Naive B cell (primary cell): Measurements from ENCODE around the gene GLRA2. TPM values are rescaled to one million over a fixed set of nuclear protein-coding genes. Genes with fewer than 3 reads are reported as not detected.
A peak's percentile ranks its signal among the peaks of the same experiment; 100 is the strongest.
"Not testable (repeated sequence)": the region's sequence is repeated elsewhere in the genome, so short reads cannot be mapped to it uniquely, and the experiment has no call there.

Experiments
- ATAC-seq, 2 donors: fragments of 150-1000 bp; cut with Tn5 transposase; 2 replicates each; pipeline ENCODE4 v1.10.0; 2021; ENCODE audit warnings: low read depth in 2 of 2, mild to moderate bottlenecking in 2 of 2, moderate library complexity in 2 of 2
- DNase-seq: peaks from one replicate; pipeline ENCODE4 v3.0.0; 2022
- H3K27ac Mint-ChIP-seq, 6 donors: one replicate each; pipeline ENCODE4 v1.8.0; 2020 to 2022; ENCODE audit warnings: mild to moderate bottlenecking in 6 of 6, mixed read lengths in 6 of 6, moderate library complexity in 5 of 6, inconsistent platforms in 2 of 6
- H3K27me3 Mint-ChIP-seq, 3 donors: one replicate each; pipeline ENCODE4 v1.8.0; 2021 to 2022; ENCODE audit warnings: mixed read lengths in 3 of 3, mild to moderate bottlenecking in 1 of 3
- H3K36me3 Mint-ChIP-seq, 2 donors: one replicate each; pipeline ENCODE4 v1.8.0; 2020 to 2022; ENCODE audit warnings: mixed read lengths in 2 of 2, inconsistent platforms in 1 of 2, mild to moderate bottlenecking in 1 of 2
- H3K4me1 Mint-ChIP-seq, 3 donors: one replicate each; pipeline ENCODE4 v1.8.0; 2020 to 2022; ENCODE audit warnings: mixed read lengths in 3 of 3, inconsistent platforms in 1 of 3, mild to moderate bottlenecking in 1 of 3, moderate library complexity in 1 of 3
- H3K4me3 Mint-ChIP-seq, 8 donors: one replicate each; pipeline ENCODE4 v1.8.0; 2020 to 2022; ENCODE audit warnings: mild to moderate bottlenecking in 8 of 8, mixed read lengths in 8 of 8, moderate library complexity in 8 of 8, inconsistent platforms in 2 of 8
- H3K9me3 Mint-ChIP-seq, 7 donors: one replicate each; pipeline ENCODE4 v1.8.0; 2020 to 2022; ENCODE audit warnings: mixed read lengths in 7 of 7, mild to moderate bottlenecking in 5 of 7, inconsistent platforms in 2 of 7, moderate library complexity in 1 of 7
- polyA plus RNA-seq, 6 donors: library from polyadenylated mRNA; unstranded; fragments of 300-500 nt; fragmentation: Illumina TruSeq; gene quantifications; one replicate each; pipeline ENCODE4 v1.2.3, GENCODE V29; 2021; ENCODE audit warnings: low read depth in 6 of 6

Gene GLRA2
- polyA plus RNA-seq, 6 donors from 2014 or later: not detected

GRCh38 chrX:14616301-14616700 is 87.0 kb downstream of the GLRA2 start:
- no peaks in the 10 kb centered on the region for H3K4me1 Mint-ChIP-seq
- DNase-seq (no peak), ATAC-seq (no peak)
- no peak overlapping the region for H3K4me3 Mint-ChIP-seq
- peaks cover 0 to 14% (median 4%) of the 10 kb centered on the region in 7 donors for H3K9me3 Mint-ChIP-seq
- no peaks in the 10 kb centered on the region for H3K36me3 Mint-ChIP-seq
- no peak overlapping the region for H3K27ac Mint-ChIP-seq
- H3K27me3 Mint-ChIP-seq: peaks cover 0 to 6% (median 0%) of the 10 kb centered on the region in 3 donors

GRCh38 chrX:14616836-14617235 is 87.5 kb downstream of the GLRA2 start:
- no peaks in the 10 kb centered on the region for H3K36me3 Mint-ChIP-seq
- peaks cover 0 to 13% (median 3%) of the 10 kb centered on the region in 7 donors for H3K9me3 Mint-ChIP-seq
- no peak overlapping the region for H3K27ac Mint-ChIP-seq
- H3K4me1 Mint-ChIP-seq: no peaks in the 10 kb centered on the region
- no peak overlapping the region for H3K4me3 Mint-ChIP-seq
- DNase-seq: no peak
- no peak for ATAC-seq
- H3K27me3 Mint-ChIP-seq: peaks cover 0 to 6% (median 0%) of the 10 kb centered on the region in 3 donors

GRCh38 chrX:14618177-14618965 is 89.0 kb downstream of the GLRA2 start:
- Mint-ChIP-seq H3K4me3 (no peak overlapping the region), H3K4me1 (no peaks in the 10 kb centered on the region), H3K36me3 (no peaks in the 10 kb centered on the region), H3K27ac (no peak overlapping the region), H3K9me3 (peaks cover 0 to 11% (median 6%) of the 10 kb centered on the region in 7 donors), H3K27me3 (peaks cover 0 to 6% (median 0%) of the 10 kb centered on the region in 3 donors)
- no peak for DNase-seq
- no peak for ATAC-seq

GRCh38 chrX:14630733-14631132 is 101.4 kb downstream of the GLRA2 start:
- DNase-seq: no peak
- ATAC-seq: no peak
- Mint-ChIP-seq H3K4me1 (peaks cover 0 to 1% (median 0%) of the 10 kb centered on the region in 3 donors), H3K9me3 (peaks cover 0 to 7% (median 4%) of the 10 kb centered on the region in 7 donors), H3K27ac (no peak overlapping the region), H3K27me3 (no peaks in the 10 kb centered on the region), H3K36me3 (no peaks in the 10 kb centered on the region), H3K4me3 (no peak overlapping the region)

GRCh38 chrX:14641681-14642655 is 112.6 kb downstream of the GLRA2 start:
- Mint-ChIP-seq H3K9me3 (peaks cover 0 to 2% (median 0%) of the 10 kb centered on the region in 7 donors), H3K27ac (no peak overlapping the region), H3K4me3 (no peak overlapping the region), H3K36me3 (no peaks in the 10 kb centered on the region), H3K4me1 (no peaks in the 10 kb centered on the region), H3K27me3 (no peaks in the 10 kb centered on the region)
- ATAC-seq: no peak
- DNase-seq: no peak

- H3K4me1 Mint-ChIP-seq: no peaks in the 10 kb centered on the region
- no peak for DNase-seq
- H3K4me3 Mint-ChIP-seq: no peak overlapping the region
- no peaks in the 10 kb centered on the region for H3K36me3 Mint-ChIP-seq
- peaks cover 0 to 9% (median 0%) of the 10 kb centered on the region in 3 donors for H3K27me3 Mint-ChIP-seq
- H3K9me3 Mint-ChIP-seq: peaks cover 0 to 4% (median 0%) of the 10 kb centered on the region in 7 donors
- ATAC-seq: no peak
- no peak overlapping the region for H3K27ac Mint-ChIP-seq
These were observed 131.6 kb downstream of the GLRA2 start for GRCh38 chrX:14660970-14661369.

GRCh38 chrX:14670819-14671218 is 141.5 kb downstream of the GLRA2 start:
- Mint-ChIP-seq H3K36me3 (no peaks in the 10 kb centered on the region), H3K4me1 (peaks cover 25 to 45% (median 26%) of the 10 kb centered on the region in 3 donors), H3K4me3 (peak overlapping the region in 4 of 8 donors; percentile 40 to 43 (median 42)), H3K27me3 (no peaks in the 10 kb centered on the region), H3K9me3 (peaks cover 0 to 13% (median 0%) of the 10 kb centered on the region in 7 donors), H3K27ac (peak overlapping the region in 4 of 6 donors; percentile 2 to 80 (median 42))
- DNase-seq: no peak
- peak; percentile 69 to 73 for ATAC-seq

GRCh38 chrX:14672611-14673172 is 143.4 kb downstream of the GLRA2 start:
- no peak for DNase-seq
- H3K9me3 Mint-ChIP-seq: peaks cover 0 to 12% (median 0%) of the 10 kb centered on the region in 7 donors
- peaks cover 25 to 45% (median 26%) of the 10 kb centered on the region in 3 donors for H3K4me1 Mint-ChIP-seq
- no peaks in the 10 kb centered on the region for H3K36me3 Mint-ChIP-seq
- no peak overlapping the region for H3K27ac Mint-ChIP-seq
- no peaks in the 10 kb centered on the region for H3K27me3 Mint-ChIP-seq
- no peak for ATAC-seq
- no peak overlapping the region for H3K4me3 Mint-ChIP-seq

GRCh38 chrX:14673236-14673635 is 143.9 kb downstream of the GLRA2 start:
- Mint-ChIP-seq H3K4me3 (peak overlapping the region in 1 of 8 donors; percentile 8), H3K36me3 (no peaks in the 10 kb centered on the region), H3K4me1 (peaks cover 25 to 45% (median 26%) of the 10 kb centered on the region in 3 donors), H3K9me3 (peaks cover 0 to 7% (median 0%) of the 10 kb centered on the region in 7 donors), H3K27ac (peak overlapping the region in 1 of 6 donors; percentile 95), H3K27me3 (no peaks in the 10 kb centered on the region)
- no peak for DNase-seq
- no peak for ATAC-seq

- no peaks in the 10 kb centered on the region for H3K36me3 Mint-ChIP-seq
- peak overlapping the region in 2 of 6 donors; percentile 52 to 95 for H3K27ac Mint-ChIP-seq
- H3K27me3 Mint-ChIP-seq: no peaks in the 10 kb centered on the region
- ATAC-seq (peak; percentile 79 to 82), DNase-seq (peak; percentile 22)
- peak overlapping the region in 2 of 8 donors; percentile 32 to 47 for H3K4me3 Mint-ChIP-seq
- peaks cover 25 to 45% (median 26%) of the 10 kb centered on the region in 3 donors for H3K4me1 Mint-ChIP-seq
- peaks cover 0 to 2% (median 0%) of the 10 kb centered on the region in 7 donors for H3K9me3 Mint-ChIP-seq
These were observed 144.4 kb downstream of the GLRA2 start for GRCh38 chrX:14673764-14674163.

- DNase-seq (no peak), ATAC-seq (no peak)
- H3K27me3 Mint-ChIP-seq: no peaks in the 10 kb centered on the region
- peaks cover 0 to 4% (median 0%) of the 10 kb centered on the region in 7 donors for H3K9me3 Mint-ChIP-seq
- H3K27ac Mint-ChIP-seq: peak overlapping the region in 2 of 6 donors; percentile 8 to 17
- H3K4me3 Mint-ChIP-seq: no peak overlapping the region
- H3K4me1 Mint-ChIP-seq: peaks cover 19 to 37% (median 20%) of the 10 kb centered on the region in 3 donors
- no peaks in the 10 kb centered on the region for H3K36me3 Mint-ChIP-seq
These were observed 146.2 kb downstream of the GLRA2 start for GRCh38 chrX:14675500-14675899.

GRCh38 chrX:14676431-14676830 is 147.1 kb downstream of the GLRA2 start:
- peaks cover 0 to 4% (median 0%) of the 10 kb centered on the region in 7 donors for H3K9me3 Mint-ChIP-seq
- no peaks in the 10 kb centered on the region for H3K27me3 Mint-ChIP-seq
- peaks cover 10 to 27% (median 11%) of the 10 kb centered on the region in 3 donors for H3K4me1 Mint-ChIP-seq
- DNase-seq (no peak), ATAC-seq (no peak)
- H3K36me3 Mint-ChIP-seq: no peaks in the 10 kb centered on the region
- no peak overlapping the region for H3K27ac Mint-ChIP-seq
- no peak overlapping the region for H3K4me3 Mint-ChIP-seq

- DNase-seq, H3K4me1 Mint-ChIP-seq, H3K27me3 Mint-ChIP-seq, H3K4me3 Mint-ChIP-seq, H3K36me3 Mint-ChIP-seq, ATAC-seq, H3K27ac Mint-ChIP-seq: not testable (repeated sequence)
- peaks cover 0 to 19% (median 11%) of the 10 kb centered on the region in 7 donors for H3K9me3 Mint-ChIP-seq
These were observed 159.0 kb downstream of the GLRA2 start for GRCh38 chrX:14688331-14688730.
